Upper lobe of left lung (tissue), 6 donors: ENCODE measurements around the gene IRF3. TPM values are rescaled to one million over a fixed set of nuclear protein-coding genes. Genes with fewer than 3 reads are reported as not detected.
"Not testable (repeated sequence)": the region's sequence is repeated elsewhere in the genome, so short reads cannot be mapped to it uniquely, and the experiment has no call there.

Source experiments
- ATAC-seq, 2 donors: fragments of 200-7000 bp; cut with Tn5 transposase; one replicate each; pipeline ENCODE4 v1.9.1; 2022; ENCODE audit warnings: mild to moderate bottlenecking in 2 of 2, moderate library complexity in 2 of 2; ENCODE audit not compliant: low FRiP score in 2 of 2
- DNase-seq, 2 donors: peaks; one replicate each; pipeline ENCODE4 v3.0.0-alpha.2; 2019 to 2020
- H3K27ac ChIP-seq, 4 donors: fragments of 200-600 bp; sonication (generic); one replicate each; pipeline ENCODE4 v1.5.1; 2016 to 2019
- H3K27me3 ChIP-seq, 4 donors: fragments of 200-600 bp; sonication (generic); one replicate each; pipeline ENCODE4 v1.5.1; 2017 to 2019
- H3K36me3 ChIP-seq, 4 donors: fragments of 200-600 bp; sonication (generic); one replicate each; pipeline ENCODE4 v1.5.1; 2016 to 2019
- H3K4me1 ChIP-seq, 4 donors: fragments of 200-600 bp; sonication (generic); one replicate each; pipeline ENCODE4 v1.5.1; 2018 to 2019
- H3K4me3 ChIP-seq, 4 donors: fragments of 200-600 bp; sonication (generic); one replicate each; pipeline ENCODE4 v1.5.1; 2017 to 2019; ENCODE audit warnings: mild to moderate bottlenecking in 2 of 4, moderate library complexity in 1 of 4
- H3K9me3 ChIP-seq, 4 donors: fragments of 200-600 bp; sonication (generic); one replicate each; pipeline ENCODE4 v1.5.1; 2018 to 2019
- CTCF ChIP-seq, 6 experiments: fragments of 450-650 bp in 4 of 6; fragments of 200-600 bp in 2 of 6; sonication (generic) in 2 of 6; IDR thresholded peaks; one replicate each; pipeline ENCODE4 v1.5.1; 2016 to 2019; ENCODE audit warnings: antibody characterized with exemption in 6 of 6
- EP300 ChIP-seq, 4 donors: sonication (generic); formaldehyde crosslinking; IDR thresholded peaks; one replicate each; pipeline ENCODE4 v1.5.1; 2017; ENCODE audit warnings: antibody characterized with exemption in 4 of 4, control low read depth in 2 of 4
- POLR2A ChIP-seq, 4 donors: fragments of 450-650 bp; IDR thresholded peaks; one replicate each; pipeline ENCODE4 v1.5.1; 2016 to 2017; ENCODE audit warnings: antibody characterized with exemption in 4 of 4, mild to moderate bottlenecking in 2 of 4
- POLR2AphosphoS5 ChIP-seq, 2 donors: sonication (generic); formaldehyde crosslinking; IDR thresholded peaks; one replicate each; pipeline ENCODE4 v1.5.1; 2017; ENCODE audit warnings: antibody characterized with exemption in 2 of 2
- WGBS, 2 donors: methylation state at CpG; one replicate each; pipeline ENCODE4 v1.1.5; 2017 to 2018; 5-methylcytosine and 5-hydroxymethylcytosine counted together
- total RNA-seq, 6 donors: library from RNA; depleted of rRNA in 4 of 6; stranded (reverse); fragments of >200 nt in 4 of 6; gene quantifications; one replicate each; pipeline versions ENCODE4 v1.1.0 to v1.2.1, GENCODE V29; 2016 to 2021
- donor health status: DM: no; HTN: no; CAD: no; lungs with moderate emphysema.
- donor health status: DM: no; HTN: yes; CAD: no; lungs with severe emphysema.

The IRF3 gene
- total RNA-seq, 6 donors from 2014 or later = 50.5 to 210 (median 99.1) TPM

GRCh38 chr19:49629659-49630058 is 36.0 kb downstream of the IRF3 start:
- peaks cover 10 to 36% (median 28%) of the 10 kb centered on the region in 4 donors for H3K4me1 ChIP-seq
- H3K27ac ChIP-seq = peak overlapping the region in 3 of 4 donors; percentile 12 to 95 (median 22)
- DNase-seq (no peak), ATAC-seq (no peak)
- H3K9me3 ChIP-seq = no peaks in the 10 kb centered on the region
- H3K27me3 ChIP-seq = no peaks in the 10 kb centered on the region
- WGBS, 2 donors = 92 to 96% methylated on average over 9 of the region's 9 CpGs
- TF ChIP-seq CTCF (IDR thresholded peaks at IDR 0.05) = no peak
- no peak for TF ChIP-seq EP300 (IDR thresholded peaks at IDR 0.05)
- no peak for TF ChIP-seq POLR2A (IDR thresholded peaks at IDR 0.05)
- TF ChIP-seq POLR2AphosphoS5 (IDR thresholded peaks at IDR 0.05) = no peak
- no peak overlapping the region for H3K4me3 ChIP-seq
- peaks cover 0 to 28% (median 19%) of the 10 kb centered on the region in 4 donors for H3K36me3 ChIP-seq

GRCh38 chr19:49626226-49626625 is 39.4 kb downstream of the IRF3 start:
- peak in 1 of 2 donors; percentile 78 for DNase-seq
- H3K27ac ChIP-seq = peak overlapping the region in 3 of 4 donors; percentile 2 to 49 (median 4)
- 61 to 86% methylated on average over 10 to 11 of the region's 11 CpGs for WGBS, 2 donors

GRCh38 chr19:49624967-49625910 is 40.4 kb downstream of the IRF3 start:
- 87 to 89% methylated on average over 14 to 27 of the region's 27 CpGs for WGBS, 2 donors
- Histone ChIP-seq H3K4me3 (no peak overlapping the region), H3K4me1 (peaks cover 0 to 6% (median 2%) of the 10 kb centered on the region in 4 donors), H3K36me3 (peaks cover 7 to 47% (median 34%) of the 10 kb centered on the region in 4 donors), H3K27ac (peak overlapping the region in 1 of 4 donors; percentile 49), H3K9me3 (no peaks in the 10 kb centered on the region), H3K27me3 (no peaks in the 10 kb centered on the region)
- TF ChIP-seq EP300 (IDR thresholded peaks at IDR 0.05) (no peak), CTCF (IDR thresholded peaks at IDR 0.05) (no peak), POLR2A (IDR thresholded peaks at IDR 0.05) (no peak), POLR2AphosphoS5 (IDR thresholded peaks at IDR 0.05) (no peak)
- DNase-seq = peak in 1 of 2 donors; percentile 83
- peak; percentile 26 to 47 for ATAC-seq

More at GRCh38 chr19:49626226-49626625, 39.4 kb downstream of the IRF3 start:
- no peaks in the 10 kb centered on the region for H3K27me3 ChIP-seq
- H3K36me3 ChIP-seq = peaks cover 6 to 43% (median 30%) of the 10 kb centered on the region in 4 donors
- peaks cover 4 to 13% (median 9%) of the 10 kb centered on the region in 4 donors for H3K4me1 ChIP-seq
- ATAC-seq = peak in 1 of 2 donors; percentile 79
- no peaks in the 10 kb centered on the region for H3K9me3 ChIP-seq
- no peak for TF ChIP-seq POLR2A (IDR thresholded peaks at IDR 0.05)
- TF ChIP-seq EP300 (IDR thresholded peaks at IDR 0.05) = no peak
- no peak for TF ChIP-seq CTCF (IDR thresholded peaks at IDR 0.05)
- TF ChIP-seq POLR2AphosphoS5 (IDR thresholded peaks at IDR 0.05) = no peak
- no peak overlapping the region for H3K4me3 ChIP-seq

GRCh38 chr19:49617860-49618259 is 47.8 kb downstream of the IRF3 start:
- peaks cover 25 to 71% (median 58%) of the 10 kb centered on the region in 4 donors for H3K36me3 ChIP-seq
- 85 to 90% methylated on average over 13 of the region's 13 CpGs for WGBS, 2 donors

GRCh38 chr19:49616945-49617344 is 48.7 kb downstream of the IRF3 start:
- 94% methylated on average over 7 of the region's 7 CpGs for WGBS, 2 donors
- Histone ChIP-seq H3K4me1 (peaks cover 5 to 18% (median 14%) of the 10 kb centered on the region in 4 donors), H3K36me3 (peaks cover 24 to 69% (median 56%) of the 10 kb centered on the region in 4 donors), H3K9me3 (no peaks in the 10 kb centered on the region), H3K27ac (no peak overlapping the region), H3K27me3 (no peaks in the 10 kb centered on the region), H3K4me3 (no peak overlapping the region)
- TF ChIP-seq EP300 (IDR thresholded peaks at IDR 0.05) (no peak), CTCF (IDR thresholded peaks at IDR 0.05) (no peak), POLR2A (IDR thresholded peaks at IDR 0.05) (no peak), POLR2AphosphoS5 (IDR thresholded peaks at IDR 0.05) (no peak)
- DNase-seq (no peak), ATAC-seq (no peak)

More at GRCh38 chr19:49617860-49618259, 47.8 kb downstream of the IRF3 start:
- DNase-seq, H3K4me3 ChIP-seq, H3K27ac ChIP-seq, H3K9me3 ChIP-seq, H3K27me3 ChIP-seq, ATAC-seq: not testable (repeated sequence)
- peaks cover 0 to 14% (median 6%) of the 10 kb centered on the region in 4 donors for H3K4me1 ChIP-seq
